HG02981 (cell line): Measurements from ENCODE around the gene COX6A2.
"Not testable (repeated sequence)": the region's sequence is repeated elsewhere in the genome, so short reads cannot be mapped to it uniquely, and the experiment has no call there.

Experiments
- ATAC-seq: cut with Tn5 transposase; IDR thresholded peaks from one replicate; pipeline ENCODE4 v1.9.1; 2021; ENCODE audit warnings: mild to moderate bottlenecking, moderate library complexity; ENCODE audit not compliant: unreplicated experiment

COX6A2 gene

GRCh38 chr16:31439023-31439422 lies 10.9 kb upstream of the COX6A2 start:
- ATAC-seq, result not testable (repeated sequence)

GRCh38 chr16:31438414-31438813 lies 10.3 kb upstream of the COX6A2 start:
- no peak for ATAC-seq

- ATAC-seq, result no peak
These were observed 8.3 kb upstream of the COX6A2 start for GRCh38 chr16:31436221-31437045.

- ATAC-seq, result no peak
These were observed 7.4 kb upstream of the COX6A2 start for GRCh38 chr16:31435341-31436220.

- ATAC-seq, result no peak
These were observed 2.4 kb upstream of the COX6A2 start for GRCh38 chr16:31430380-31431052.

- ATAC-seq, result no peak
These were observed 1.6 kb upstream of the COX6A2 start for GRCh38 chr16:31429796-31430195.

GRCh38 chr16:31429314-31429713 lies 1.2 kb upstream of the COX6A2 start:
- no peak for ATAC-seq

GRCh38 chr16:31428638-31429247 lies 583 bp upstream of the COX6A2 start:
- ATAC-seq, result no peak

- ATAC-seq, result no peak
These were observed 500 bp downstream of the COX6A2 start for GRCh38 chr16:31427441-31428278.

- no peak for ATAC-seq
These were observed 4.4 kb downstream of the COX6A2 start for GRCh38 chr16:31423801-31424200.

- no peak for ATAC-seq
These were observed 4.9 kb downstream of the COX6A2 start for GRCh38 chr16:31423241-31423640.

GRCh38 chr16:31421587-31421986 lies 6.6 kb downstream of the COX6A2 start:
- ATAC-seq, result no peak

- ATAC-seq, result no peak
These were observed 8.1 kb downstream of the COX6A2 start for GRCh38 chr16:31420037-31420436.

GRCh38 chr16:31417916-31418315 lies 10.2 kb downstream of the COX6A2 start:
- ATAC-seq, result no peak

GRCh38 chr16:31417036-31417435 lies 11.1 kb downstream of the COX6A2 start:
- ATAC-seq, result not testable (repeated sequence)

- no peak for ATAC-seq
These were observed 11.8 kb downstream of the COX6A2 start for GRCh38 chr16:31416371-31416770.

GRCh38 chr16:31414706-31415105 lies 13.5 kb downstream of the COX6A2 start:
- no peak for ATAC-seq

GRCh38 chr16:31413943-31414342 lies 14.2 kb downstream of the COX6A2 start:
- no peak for ATAC-seq

- ATAC-seq, result no peak
These were observed 14.8 kb downstream of the COX6A2 start for GRCh38 chr16:31413381-31413780.

GRCh38 chr16:31412750-31413149 lies 15.4 kb downstream of the COX6A2 start:
- ATAC-seq, result no peak
